ENCODE results near the gene BPIFA3. TPM values are rescaled to one million over a fixed set of nuclear protein-coding genes. Genes with fewer than 3 reads are reported as not detected.

BPIFA3 gene
- polyA plus RNA-seq, 1 donor from 2014 or later = not detected

DNA sequence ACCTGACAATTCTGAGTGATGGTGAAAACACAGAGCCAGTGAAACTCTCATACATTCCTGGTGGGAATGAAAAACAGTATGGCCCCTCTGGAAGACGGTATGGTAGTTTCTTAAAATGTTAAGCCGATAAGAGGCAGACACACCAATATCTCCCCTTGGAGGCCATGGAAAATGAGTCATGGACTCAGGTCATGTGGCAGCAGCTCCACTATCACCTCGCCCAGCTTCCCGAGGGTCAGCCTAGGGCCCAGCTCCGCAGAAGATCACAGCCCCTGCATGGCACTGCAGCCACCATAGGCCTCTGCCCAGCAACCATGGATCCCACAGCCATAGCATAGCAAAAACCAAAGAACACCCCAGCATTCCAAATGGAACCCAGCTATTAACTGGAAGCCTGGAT lies 40.1 kb downstream of the BPIFA3 start:
- Histone ChIP-seq H3K27ac (ENCODE audit: low read length) (no peak overlapping the region), H3K4me3 (ENCODE audit: low read length) (no peak overlapping the region), H3K9me2 (ENCODE audit: insufficient read depth, low read length) (no peaks in the 10 kb centered on the region), H3K9me3 (ENCODE audit: low read length) (no peaks in the 10 kb centered on the region), H3K79me2 (replicated peaks; ENCODE audit: insufficient read depth, low read length) (no peaks in the 10 kb centered on the region), H3F3A (ENCODE audit: insufficient read depth, low read length, poor library complexity, severe bottlenecking) (no peaks in the 10 kb centered on the region), H3K27me3 (ENCODE audit: insufficient read depth, low read depth, low read length) (no peaks in the 10 kb centered on the region), H2AFZ (ENCODE audit: low read depth, low read length) (no peak overlapping the region), H4K20me1 (ENCODE audit: insufficient read depth) (no peaks in the 10 kb centered on the region), H3K4me2 (ENCODE audit: low read length) (no peak overlapping the region), H3K36me3 (ENCODE audit: insufficient read depth, low read length) (no peaks in the 10 kb centered on the region), H3K9ac (ENCODE audit: low read length) (no peak overlapping the region)
- TF ChIP-seq POLR2AphosphoS5 (IDR thresholded peaks at IDR 0.05) = no peak

GRCh38 chr20:33259371-33259770 lies 42.2 kb downstream of the BPIFA3 start:
- H3K27ac ChIP-seq (ENCODE audit: low read length) = no peak overlapping the region
- H3K36me3 ChIP-seq (ENCODE audit: insufficient read depth, low read length) = no peaks in the 10 kb centered on the region
- H3K4me3 ChIP-seq (ENCODE audit: low read length) = no peak overlapping the region
- no peaks in the 10 kb centered on the region for H3K9me3 ChIP-seq (ENCODE audit: low read length)
- H3K27me3 ChIP-seq (ENCODE audit: insufficient read depth, low read depth, low read length) = no peaks in the 10 kb centered on the region
- H3K9me2 ChIP-seq (ENCODE audit: insufficient read depth, low read length) = no peaks in the 10 kb centered on the region
- H3F3A ChIP-seq (ENCODE audit: insufficient read depth, low read length, poor library complexity, severe bottlenecking) = no peaks in the 10 kb centered on the region
- no peaks in the 10 kb centered on the region for H4K20me1 ChIP-seq (ENCODE audit: insufficient read depth)
- no peaks in the 10 kb centered on the region for H3K79me2 ChIP-seq (replicated peaks; ENCODE audit: insufficient read depth, low read length)
- no peak overlapping the region for H2AFZ ChIP-seq (ENCODE audit: low read depth, low read length)
- no peak overlapping the region for H3K4me2 ChIP-seq (ENCODE audit: low read length)
- no peak overlapping the region for H3K9ac ChIP-seq (ENCODE audit: low read length)
- TF ChIP-seq EP300 (conservative IDR thresholded peaks at IDR 0.05; ENCODE audit: poor library complexity, severe bottlenecking) = no peak
- TF ChIP-seq MXI1 (conservative IDR thresholded peaks at IDR 0.05; ENCODE audit: poor library complexity, severe bottlenecking) = no peak
- no peak for TF ChIP-seq REST (IDR thresholded peaks at IDR 0.05; ENCODE audit: borderline replicate concordance)
- TF ChIP-seq SMC3 (conservative IDR thresholded peaks at IDR 0.05; ENCODE audit: poor library complexity) = no peak
- no peak for TF ChIP-seq CTCF (IDR thresholded peaks at IDR 0.05; ENCODE audit: poor library complexity, severe bottlenecking)
- no peak for TF ChIP-seq EZH2 (IDR thresholded peaks at IDR 0.05; ENCODE audit: borderline replicate concordance, insufficient read depth, low read length, poor library complexity, severe bottlenecking)
- no peak for TF ChIP-seq TAF1 (IDR thresholded peaks at IDR 0.05; ENCODE audit: low read depth)
- no peak for TF ChIP-seq RAD21 (conservative IDR thresholded peaks at IDR 0.05)
- TF ChIP-seq POLR2AphosphoS5 (IDR thresholded peaks at IDR 0.05) = no peak

DNA sequence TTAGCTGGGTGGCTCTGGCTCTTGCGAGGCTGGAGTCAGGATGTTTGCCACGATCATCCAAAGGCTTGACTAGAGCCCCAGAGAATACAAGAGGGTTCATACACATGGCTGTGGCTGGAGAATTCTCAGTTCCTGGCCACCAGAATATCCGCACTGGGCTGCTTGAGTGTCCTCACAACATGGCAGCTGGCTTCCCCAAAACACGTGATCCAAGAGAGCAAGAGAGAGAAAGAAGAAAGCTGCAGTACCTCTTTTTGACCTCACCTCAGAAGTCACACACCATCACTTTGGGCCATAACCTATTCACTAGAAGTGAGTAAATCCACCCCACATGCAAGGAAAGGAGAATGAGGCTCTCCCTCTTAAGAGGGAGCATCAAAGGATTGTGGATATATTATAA lies 44.3 kb downstream of the BPIFA3 start:
- no peak overlapping the region for H3K27ac ChIP-seq (ENCODE audit: low read length)
- H4K20me1 ChIP-seq (ENCODE audit: insufficient read depth) = no peaks in the 10 kb centered on the region
- no peak overlapping the region for H3K4me2 ChIP-seq (ENCODE audit: low read length)

More for the DNA sequence above, 44.3 kb downstream of the BPIFA3 start:
- H3K36me3 ChIP-seq (ENCODE audit: insufficient read depth, low read length) = no peaks in the 10 kb centered on the region
- no peaks in the 10 kb centered on the region for H3F3A ChIP-seq (ENCODE audit: insufficient read depth, low read length, poor library complexity, severe bottlenecking)
- no peak overlapping the region for H2AFZ ChIP-seq (ENCODE audit: low read depth, low read length)
- no peak overlapping the region for H3K4me3 ChIP-seq (ENCODE audit: low read length)
- no peaks in the 10 kb centered on the region for H3K9me2 ChIP-seq (ENCODE audit: insufficient read depth, low read length)
- no peaks in the 10 kb centered on the region for H3K9me3 ChIP-seq (ENCODE audit: low read length)
- no peaks in the 10 kb centered on the region for H3K79me2 ChIP-seq (replicated peaks; ENCODE audit: insufficient read depth, low read length)
- H3K27me3 ChIP-seq (ENCODE audit: insufficient read depth, low read depth, low read length) = no peaks in the 10 kb centered on the region
- H3K9ac ChIP-seq (ENCODE audit: low read length) = no peak overlapping the region
- TF ChIP-seq EZH2 (IDR thresholded peaks at IDR 0.05; ENCODE audit: borderline replicate concordance, insufficient read depth, low read length, poor library complexity, severe bottlenecking) = no peak
- TF ChIP-seq MXI1 (conservative IDR thresholded peaks at IDR 0.05; ENCODE audit: poor library complexity, severe bottlenecking) = no peak
